ENCODE measurements around the gene PCBP2.
A peak's percentile ranks its signal among the peaks of the same experiment; 100 is the strongest.
"Not testable (repeated sequence)": the region's sequence is repeated elsewhere in the genome, so short reads cannot be mapped to it uniquely, and the experiment has no call there.

The PCBP2 gene

DNA sequence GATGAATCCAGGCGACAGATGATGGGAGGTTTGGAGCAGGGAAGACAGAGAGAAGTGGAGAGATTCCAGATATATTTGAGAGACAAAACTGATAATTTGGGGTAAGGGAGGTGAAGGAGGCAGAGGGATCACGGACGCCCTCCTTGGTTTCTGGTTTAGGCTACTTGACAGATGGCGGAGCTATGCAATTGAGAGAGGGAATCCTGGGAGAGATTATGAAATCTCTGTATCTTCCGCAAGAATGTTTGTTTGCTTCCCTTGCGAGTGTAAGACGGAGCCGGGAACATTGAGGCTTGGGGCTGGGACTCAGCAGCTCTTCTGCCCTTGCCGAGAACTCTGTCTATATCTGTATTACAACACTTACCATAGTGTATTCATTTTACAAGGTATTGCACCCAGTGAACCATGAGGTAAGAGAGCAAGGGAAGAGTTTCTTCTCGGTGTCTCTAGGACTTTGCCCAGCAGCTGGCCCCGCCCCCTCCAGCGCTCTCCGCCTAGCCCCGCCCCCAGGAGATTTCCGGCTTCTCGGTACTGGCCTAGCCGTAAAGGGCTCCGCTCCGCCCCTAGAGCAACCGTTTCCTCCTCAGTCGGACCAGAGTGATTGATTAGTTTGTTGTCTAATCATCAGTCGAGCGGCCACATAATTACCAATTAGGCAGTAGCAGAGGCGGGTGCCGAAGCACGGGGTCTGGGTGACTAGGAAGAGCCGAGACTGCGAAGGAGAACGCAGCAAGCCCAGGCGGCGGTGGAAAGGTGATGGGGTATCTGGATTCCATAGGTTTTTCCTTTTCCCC, 10.7 kb upstream of the PCBP2 start, which contains the start of gene PRR13:
TSS of gene PRR13 (plus strand) at position 695 of the 794 bp plus-strand sequence. CDS start 981 bp downstream, outside the sequence.
- DNase-seq (ENCODE audit: low spot score): peak; percentile 100

DNA sequence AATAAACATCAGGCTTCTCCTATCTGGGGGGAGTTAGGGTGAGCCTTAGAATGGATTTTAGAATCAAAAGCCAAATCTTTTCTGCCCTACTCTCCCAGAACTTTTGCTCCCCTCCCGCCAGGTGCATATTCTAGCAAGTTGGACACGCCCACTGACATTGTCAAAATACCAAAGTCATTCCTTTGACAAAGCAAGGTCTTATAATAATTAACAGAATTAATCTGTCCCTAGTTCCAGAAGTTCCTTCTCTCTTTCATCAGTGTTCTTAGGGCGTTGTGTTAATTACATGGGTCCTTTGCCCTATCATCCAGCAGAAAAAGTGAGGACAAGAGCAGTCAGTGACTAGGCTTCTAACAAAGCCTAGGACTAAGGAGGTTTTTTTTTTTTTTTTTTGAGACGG, 7.9 kb upstream of the PCBP2 start:
- DNase-seq (ENCODE audit: low spot score): no peak

DNA sequence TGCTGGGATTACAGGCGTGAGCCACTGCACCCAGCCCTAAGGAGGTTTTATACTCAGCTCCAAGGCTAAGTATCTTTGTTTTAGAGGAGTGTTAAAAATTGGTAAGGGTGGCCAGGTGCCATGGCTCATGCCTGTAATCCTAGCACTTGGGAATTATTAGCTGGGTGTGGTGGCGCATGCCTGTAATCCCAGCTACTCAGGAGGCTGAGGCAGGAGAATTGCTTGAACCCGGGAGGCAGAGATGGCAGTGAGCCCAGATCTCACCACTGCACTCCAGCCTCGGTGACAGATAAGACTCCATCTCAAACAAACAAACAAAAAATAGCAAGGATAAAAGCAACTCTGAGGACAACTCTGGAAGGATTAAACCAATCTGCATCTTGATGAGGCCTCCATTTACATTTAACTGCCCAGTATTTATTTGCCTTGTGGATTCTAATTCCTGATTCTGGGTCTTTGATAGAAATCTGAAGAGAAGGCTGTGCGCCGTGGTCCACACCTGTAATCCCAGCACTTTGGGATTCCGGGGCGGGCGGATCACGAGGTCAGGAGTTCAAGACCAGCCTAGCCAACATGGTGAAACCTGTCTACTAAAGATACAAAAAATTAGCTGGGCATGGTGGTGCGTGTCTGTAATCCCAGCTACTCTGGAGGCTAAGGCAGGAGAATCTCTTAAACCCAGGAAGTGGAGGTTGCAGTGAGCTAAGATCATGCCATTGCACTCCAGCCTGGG, 7.1 kb upstream of the PCBP2 start:
- not testable (repeated sequence) for DNase-seq (ENCODE audit: low spot score)

DNA sequence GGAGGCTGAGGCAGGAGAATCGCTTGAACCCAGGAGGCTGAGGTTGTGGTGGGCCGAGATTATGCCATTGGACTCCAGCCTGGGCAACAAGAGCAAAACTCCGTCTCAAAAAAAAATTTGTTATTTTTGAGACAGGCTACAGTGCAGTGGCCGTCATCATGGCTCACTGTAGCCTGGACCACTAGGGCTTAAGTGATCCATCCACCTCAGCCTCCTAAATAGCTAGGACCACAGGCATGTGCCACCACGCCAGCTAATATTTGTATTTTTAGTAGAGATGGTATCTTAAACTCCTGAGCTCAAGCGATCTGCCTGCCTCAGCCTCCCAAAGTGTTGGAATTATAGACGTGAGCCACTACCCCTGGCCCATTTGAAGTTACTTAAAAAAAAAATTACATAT, 966 bp upstream of the PCBP2 start:
- DNase-seq (ENCODE audit: low spot score): no peak

DNA sequence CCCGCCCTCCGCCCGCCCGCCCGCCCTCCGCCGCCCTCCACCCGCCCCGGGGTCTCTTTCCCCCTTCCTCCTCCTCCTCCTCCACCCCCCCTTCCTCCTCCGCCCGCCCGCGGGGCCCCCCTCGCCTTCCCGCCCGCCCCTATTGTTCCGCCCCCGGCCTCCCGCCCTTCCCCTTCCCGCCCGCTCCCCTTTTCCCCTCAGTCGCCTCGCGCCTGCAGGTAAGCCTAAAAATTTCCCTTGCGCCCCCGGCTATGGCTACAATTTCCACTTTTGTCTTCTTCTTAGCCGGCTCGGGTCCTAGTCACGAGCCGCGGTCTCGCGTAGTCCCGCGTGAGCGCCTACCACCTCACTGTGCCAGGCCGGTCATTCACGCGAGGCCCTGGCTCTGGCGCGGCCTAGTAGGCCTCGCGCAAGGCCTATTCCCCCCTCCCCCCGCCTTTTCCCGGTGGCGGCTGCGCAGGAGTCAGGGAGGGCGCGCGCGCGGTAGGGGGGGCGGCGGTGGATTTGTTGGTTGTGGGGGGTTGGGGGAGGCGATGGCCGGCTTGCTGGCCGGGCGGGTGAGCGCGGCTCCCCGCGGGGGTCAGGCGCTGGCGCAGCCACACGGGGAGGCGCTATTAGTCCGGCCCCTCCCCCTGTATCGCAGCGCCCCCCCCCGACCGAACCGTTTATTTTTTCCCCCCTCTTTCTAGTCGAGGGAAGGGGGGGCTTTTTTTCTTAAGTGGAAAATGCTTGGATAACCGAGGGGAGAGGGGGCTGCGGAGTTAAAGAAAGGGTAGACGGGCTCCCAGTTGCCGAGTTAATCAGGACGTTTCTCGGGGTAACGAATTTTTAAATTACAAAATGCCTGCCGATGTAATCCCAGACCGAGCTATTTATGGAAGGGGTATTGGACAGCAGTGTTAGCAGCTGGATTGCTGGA, 516 bp downstream of the PCBP2 start:
- peak; percentile 63 for DNase-seq (ENCODE audit: low spot score)

DNA sequence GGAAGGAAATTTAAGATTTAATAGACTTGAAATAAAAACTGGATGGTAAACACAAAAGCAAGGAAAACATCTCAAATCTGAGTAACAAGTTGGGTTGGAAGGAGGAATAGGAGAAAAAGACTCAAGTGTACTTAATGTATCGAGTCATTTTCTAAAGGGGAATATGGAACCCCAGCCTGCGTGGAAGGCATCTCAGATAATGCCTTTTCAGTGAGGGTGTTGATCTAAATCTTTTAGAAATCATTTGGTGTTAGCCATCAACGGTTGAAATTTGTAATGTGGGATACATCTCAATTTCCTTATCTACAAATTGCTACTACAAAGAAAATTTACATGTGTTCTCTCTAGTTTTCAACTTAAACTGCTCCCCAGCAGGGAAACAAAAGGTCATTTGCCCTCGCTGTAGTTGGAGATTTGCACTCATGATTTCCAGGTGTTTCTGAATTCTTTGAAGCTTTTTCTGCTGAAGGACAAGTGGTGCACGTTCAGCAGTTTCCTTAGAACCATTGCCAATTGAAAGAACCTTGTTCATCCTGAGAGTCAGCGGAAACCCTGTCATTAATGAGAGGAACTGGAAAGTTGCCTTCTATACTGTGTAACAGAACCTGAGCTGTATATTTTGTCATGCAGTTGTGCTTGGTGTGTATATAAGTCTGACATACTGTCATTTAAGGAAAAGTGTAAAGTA, 2.2 kb downstream of the PCBP2 start:
- no peak for DNase-seq (ENCODE audit: low spot score)

DNA sequence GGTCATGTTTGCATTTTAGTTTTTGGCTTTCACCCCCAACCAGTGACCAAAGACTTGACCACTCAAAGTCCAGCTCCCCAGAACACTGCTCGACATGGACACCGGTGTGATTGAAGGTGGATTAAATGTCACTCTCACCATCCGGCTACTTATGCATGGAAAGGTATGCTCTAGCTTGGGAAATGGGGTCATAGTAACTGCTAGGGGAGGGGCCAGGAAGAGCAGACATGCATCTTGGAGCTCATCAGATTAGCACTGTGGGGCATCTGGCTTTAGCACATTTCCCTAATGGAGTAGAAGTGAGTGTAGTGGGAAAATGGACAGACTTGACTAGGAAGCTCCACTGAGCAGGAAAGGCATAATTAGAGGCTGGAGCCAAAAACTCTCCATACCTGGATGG, 2.8 kb downstream of the PCBP2 start:
- no peak for DNase-seq (ENCODE audit: low spot score)

DNA sequence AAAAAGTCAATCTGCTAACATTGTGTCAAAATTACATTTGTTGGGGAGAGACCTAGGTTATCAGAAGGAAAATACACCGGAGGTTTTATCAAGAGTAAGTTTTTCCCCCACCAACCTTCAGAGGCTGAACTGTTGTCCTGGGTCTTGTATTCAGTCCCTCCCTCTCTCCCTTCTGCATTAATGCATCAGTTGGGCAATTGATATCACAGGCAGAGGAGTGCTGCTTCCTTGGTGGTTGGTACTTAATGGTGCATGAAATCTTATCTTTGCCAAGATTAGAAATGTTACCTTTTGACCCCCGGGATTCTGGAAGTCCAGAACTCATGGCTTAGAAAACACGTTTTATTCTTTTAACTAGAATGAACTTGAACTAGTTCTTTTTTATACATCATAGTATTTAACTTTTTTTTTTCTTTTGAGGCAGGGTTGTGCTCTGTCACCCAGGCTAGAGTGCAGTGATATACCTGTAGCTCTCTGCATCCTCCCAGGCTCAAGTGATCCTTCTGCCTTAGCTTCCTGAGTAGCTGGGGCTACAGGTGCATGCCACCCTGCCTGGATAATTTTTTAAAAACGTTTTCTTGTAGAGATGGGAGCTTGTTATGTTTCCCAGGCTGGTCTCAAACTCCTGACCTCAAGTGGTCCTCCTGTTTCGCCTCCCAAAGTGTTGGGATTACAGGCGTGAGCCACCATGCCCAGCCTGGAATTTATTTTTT, 4.9 kb downstream of the PCBP2 start:
- DNase-seq (ENCODE audit: low spot score): no peak

DNA sequence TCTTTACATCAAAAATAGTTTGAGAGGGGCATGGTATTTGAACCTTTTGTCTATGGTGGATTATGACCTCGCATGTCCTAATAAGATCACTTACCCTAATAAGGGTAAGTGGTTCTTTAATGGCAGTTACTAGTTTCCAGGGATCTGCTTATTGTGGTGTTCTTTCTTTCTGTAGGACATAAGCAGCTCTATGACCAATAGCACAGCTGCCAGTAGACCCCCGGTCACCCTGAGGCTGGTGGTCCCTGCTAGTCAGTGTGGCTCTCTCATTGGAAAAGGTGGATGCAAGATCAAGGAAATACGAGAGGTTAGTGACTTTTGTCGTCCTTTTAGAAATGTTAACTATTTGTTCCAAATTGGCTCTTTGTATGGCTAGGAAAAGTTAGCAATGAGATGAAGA, 7.2 kb downstream of the PCBP2 start:
- DNase-seq (ENCODE audit: low spot score): no peak

DNA sequence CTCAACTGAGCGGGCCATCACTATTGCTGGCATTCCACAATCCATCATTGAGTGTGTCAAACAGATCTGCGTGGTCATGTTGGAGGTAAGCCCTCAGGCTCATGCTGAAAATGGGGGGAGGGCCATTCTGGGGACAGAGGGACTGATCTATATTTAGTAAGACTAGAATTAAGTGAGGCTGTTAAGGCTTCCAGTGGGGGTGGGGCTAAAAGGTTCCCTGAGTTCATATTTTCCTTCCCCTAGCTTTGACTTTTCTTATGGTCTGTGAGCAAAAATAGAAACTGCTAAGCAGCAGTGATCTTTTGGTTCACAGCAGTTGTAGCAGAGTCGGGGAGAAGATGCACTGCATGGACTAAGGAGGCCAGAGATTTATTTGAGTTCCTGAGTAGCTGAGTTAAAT, 9.2 kb downstream of the PCBP2 start:
- DNase-seq (ENCODE audit: low spot score): no peak

DNA sequence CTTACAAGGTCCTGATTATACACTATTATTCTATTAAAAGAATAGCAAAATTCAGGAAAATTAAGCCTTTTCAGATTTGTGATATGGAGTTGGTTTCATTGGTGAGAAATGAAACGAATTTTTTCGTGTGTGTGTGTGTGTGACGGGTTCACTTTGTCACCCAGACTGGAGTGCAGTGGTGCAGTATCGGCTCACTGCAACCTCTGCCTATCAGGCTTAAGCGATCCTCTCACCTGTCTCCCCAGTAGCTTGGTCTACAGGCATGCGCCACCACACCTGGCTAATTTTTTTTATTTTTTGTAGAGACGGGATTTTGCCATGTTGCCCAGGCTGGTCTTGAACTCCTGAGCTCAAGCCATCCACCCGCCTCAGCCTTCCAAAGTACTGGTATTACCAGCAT, 9.7 kb downstream of the PCBP2 start:
- DNase-seq (ENCODE audit: low spot score): no peak

DNA sequence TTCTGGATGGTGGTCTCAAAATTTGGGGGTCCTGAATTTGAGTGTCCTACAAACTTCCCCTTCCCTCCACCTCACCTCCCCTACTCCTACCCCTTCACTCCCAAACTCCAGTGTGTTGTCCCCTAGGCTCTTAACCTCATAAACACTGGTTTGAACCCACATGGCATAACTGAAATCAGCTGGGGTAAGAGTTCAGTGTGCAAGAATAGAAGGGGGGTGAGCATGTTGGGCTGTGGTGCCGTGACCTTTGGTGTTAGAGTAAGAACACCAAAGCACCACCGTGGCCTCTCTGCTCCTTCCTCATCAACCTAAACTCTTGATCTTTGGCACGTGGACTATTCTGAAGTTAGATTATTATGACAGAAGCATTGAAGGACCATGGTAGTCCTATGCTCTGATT, 11.0 kb downstream of the PCBP2 start:
- DNase-seq (ENCODE audit: low spot score): no peak

DNA sequence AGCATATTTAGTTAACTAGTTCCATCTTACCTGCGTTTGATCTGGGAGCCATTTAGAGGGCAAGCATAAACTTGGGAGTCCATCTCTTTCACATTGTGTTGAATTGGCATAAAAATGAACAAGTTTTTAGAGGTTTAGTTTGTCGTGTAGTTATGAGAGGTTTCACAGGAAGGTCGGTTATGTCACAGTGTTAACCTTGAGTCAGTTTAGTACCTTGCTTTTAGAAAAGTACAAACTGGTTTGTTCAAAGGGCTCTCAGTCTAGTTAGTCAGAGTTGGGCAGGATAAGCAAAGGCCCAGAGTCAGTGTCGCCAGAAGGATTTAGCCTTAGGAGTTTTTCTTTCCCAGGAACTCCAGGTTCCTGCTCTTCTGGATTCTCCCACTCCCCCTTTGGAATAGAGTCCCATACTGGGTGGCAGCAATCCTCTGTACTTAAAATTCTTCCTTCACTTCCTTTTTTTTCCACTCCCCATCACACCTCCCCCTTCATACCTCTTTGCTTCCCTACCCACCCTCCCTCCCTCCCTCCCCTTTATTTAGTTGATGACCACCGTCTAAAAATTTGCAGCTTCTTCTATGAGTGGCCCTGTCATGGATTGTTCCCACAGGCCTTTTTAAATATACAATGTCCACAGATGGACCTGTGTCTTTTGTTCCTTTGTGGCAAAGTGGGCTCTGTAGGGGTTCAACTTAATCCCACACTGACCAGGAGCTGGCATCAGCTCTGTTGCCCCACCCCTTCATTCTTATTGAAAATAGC, 12.1 kb downstream of the PCBP2 start:
- no peak for DNase-seq (ENCODE audit: low spot score)

DNA sequence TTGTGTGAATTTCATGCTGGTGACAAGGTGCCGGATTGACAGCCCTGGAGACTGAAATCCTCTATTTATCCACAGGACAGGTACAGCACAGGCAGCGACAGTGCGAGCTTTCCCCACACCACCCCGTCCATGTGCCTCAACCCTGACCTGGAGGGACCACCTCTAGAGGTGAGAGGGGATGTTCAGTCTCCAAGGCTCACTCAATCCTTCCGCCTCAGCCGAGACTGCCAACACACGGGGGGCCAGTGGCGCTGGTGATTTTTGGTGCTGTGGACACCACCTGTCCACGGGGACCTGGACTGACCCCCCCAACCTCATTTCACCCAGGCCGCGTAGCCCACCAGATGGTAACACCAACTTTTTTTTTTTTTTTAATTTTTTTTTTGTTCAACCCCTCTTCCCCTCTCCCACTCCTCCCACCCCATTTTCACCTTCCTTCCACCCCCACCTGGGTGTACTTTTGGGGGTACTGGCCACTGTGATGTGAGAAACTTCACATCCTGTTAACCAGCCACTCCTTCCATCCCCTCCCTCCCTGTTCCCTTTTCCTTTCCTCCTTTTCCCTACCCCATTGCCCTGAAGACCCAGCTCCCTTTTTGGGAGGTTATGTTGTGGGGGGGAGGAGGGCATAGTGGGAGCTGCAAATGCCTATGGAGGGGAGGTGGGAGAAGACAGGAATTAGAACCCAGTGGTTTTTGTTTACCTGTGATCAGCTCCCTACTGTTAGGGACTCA, 12.9 kb downstream of the PCBP2 start:
- DNase-seq (ENCODE audit: low spot score): no peak

DNA sequence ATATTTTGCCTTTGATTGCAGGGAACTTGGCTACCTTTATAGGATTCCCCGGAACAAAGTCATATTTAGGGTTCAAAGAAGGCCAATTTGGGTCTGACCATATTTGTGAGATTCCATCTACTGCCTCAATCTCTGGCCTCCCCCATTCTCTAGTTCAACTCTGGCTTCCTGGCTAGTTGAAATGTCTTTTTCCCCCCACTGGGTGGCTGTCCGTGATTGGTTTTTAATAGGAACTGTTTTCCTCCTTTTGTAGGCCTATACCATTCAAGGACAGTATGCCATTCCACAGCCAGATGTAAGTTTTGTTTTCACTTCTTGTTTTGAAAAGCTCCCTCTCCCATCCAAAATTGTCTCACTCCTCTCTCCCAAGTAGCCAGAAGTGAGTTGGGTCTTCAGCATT, 13.8 kb downstream of the PCBP2 start:
- no peak for DNase-seq (ENCODE audit: low spot score)

DNA sequence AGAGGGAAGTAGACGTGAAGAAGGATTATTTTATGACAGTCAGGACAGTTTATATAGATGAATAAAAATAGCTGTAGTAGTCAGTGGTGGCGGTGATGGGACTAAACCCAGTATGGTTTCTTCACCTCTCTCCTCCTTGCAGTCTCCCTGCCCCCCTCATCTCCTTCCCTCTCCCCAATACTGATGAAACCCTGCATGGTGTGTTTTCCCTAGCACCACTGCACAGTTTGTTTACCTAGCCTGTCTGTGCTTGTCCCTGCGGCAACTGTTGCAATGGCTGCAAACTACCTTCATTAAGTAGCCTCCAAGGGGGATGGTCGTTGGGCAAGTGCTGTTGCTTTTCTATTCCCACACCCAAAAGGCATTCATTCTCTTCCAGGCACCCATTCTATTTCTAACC, 14.7 kb downstream of the PCBP2 start:
- no peak for DNase-seq (ENCODE audit: low spot score)

DNA sequence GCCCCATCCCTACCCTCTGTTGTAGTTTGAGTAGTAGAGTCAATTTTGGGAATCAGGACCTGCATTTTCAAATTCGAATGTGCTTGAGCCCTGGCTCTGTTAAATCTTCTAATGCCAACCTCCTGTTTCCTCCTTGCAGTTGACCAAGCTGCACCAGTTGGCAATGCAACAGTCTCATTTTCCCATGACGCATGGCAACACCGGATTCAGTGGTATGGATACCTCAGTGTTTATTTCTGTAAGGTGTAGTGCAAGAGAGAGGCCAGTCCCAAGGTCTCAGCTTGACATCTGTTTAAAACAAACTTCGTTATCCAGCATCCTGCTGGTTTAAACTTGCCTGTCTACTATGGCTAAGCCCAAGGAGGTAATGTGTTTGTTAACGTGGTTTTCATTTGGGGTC, 15.2 kb downstream of the PCBP2 start:
- no peak for DNase-seq (ENCODE audit: low spot score)

DNA sequence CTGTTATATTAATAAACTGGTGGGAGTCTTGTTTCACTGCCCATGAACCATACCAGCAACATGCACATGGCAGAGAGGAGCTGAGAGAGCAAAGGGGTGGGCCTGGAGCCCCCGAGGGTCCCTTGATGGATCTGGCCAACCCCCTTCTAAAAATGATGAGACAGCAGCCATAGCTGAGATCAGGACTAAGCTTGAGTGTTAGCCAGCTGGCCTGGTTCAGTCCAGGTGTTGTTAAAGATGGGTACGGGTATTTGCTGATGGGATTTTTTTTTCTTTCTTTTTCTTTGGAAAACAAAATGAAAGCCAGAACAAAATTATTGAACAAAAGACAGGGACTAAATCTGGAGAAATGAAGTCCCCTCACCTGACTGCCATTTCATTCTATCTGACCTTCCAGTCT, 16.0 kb downstream of the PCBP2 start:
- no peak for DNase-seq (ENCODE audit: low spot score)

DNA sequence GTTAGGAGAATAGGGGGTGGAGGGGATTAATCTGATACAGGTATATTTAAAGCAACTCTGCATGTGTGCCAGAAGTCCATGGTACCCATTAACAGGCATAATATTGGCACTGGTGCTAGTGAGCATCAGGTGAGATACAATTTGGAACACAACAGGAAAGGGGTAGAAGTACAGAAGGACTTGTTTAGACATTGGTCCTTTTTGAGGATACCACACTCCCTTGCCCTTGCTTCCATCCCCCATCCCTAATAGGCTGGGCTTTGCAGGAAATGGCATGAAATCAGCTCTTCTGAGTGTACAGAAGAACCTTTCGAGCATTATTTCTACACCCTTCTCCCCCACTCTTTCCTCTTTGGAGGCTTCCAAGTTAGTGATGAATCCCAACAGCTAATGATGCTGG, 16.4 kb downstream of the PCBP2 start:
- no peak for DNase-seq (ENCODE audit: low spot score)
